OCI-LY7 (cell line): Measurements from ENCODE around the gene ZC3H12A.

ENCODE experiments used
- CTCF ChIP-seq: fragments of 200-600 bp; sonication (generic); conservative IDR thresholded peaks from 2 replicates; pipeline ENCODE4 v1.5.1; 2014; ENCODE audit warnings: mild to moderate bottlenecking, antibody characterized with exemption, low read length, moderate library complexity, mixed read lengths
- EZH2phosphoT487 ChIP-seq: fragments of 200-600 bp; sonication (generic); IDR thresholded peaks from 2 replicates; pipeline ENCODE4 v1.6.1; 2018; ENCODE audit warnings: low read depth, borderline replicate concordance, mild to moderate bottlenecking, mixed run types, antibody characterized with exemption, low read length, moderate library complexity, mixed read lengths

DNA sequence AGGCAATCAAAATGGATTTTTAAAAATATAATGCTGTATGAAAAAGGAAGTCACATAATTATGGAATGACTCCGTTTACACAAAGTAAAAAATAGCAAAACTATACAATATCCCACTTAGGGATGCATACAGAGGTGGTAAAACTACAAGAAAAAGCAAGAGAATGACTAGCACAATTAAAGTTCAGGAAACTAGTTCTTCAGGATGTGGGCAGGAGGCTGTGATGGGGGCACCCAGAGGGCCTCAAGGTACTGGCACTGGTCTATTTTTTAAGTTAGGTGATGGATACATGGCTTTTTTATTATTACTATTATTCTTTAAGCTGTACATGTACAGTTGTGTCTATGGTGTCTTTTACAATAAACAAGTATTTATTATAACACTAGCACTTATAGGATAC, 1.4 kb upstream of the ZC3H12A start:
- TF ChIP-seq CTCF: no peak
- TF ChIP-seq EZH2phosphoT487: no peak
